Sciatic nerve (tissue), 2 donors: Measurements from ENCODE around the gene KISS1R. TPM values are rescaled to one million over a fixed set of nuclear protein-coding genes. Genes with fewer than 3 reads are reported as not detected.
"Not testable (repeated sequence)": the region's sequence is repeated elsewhere in the genome, so short reads cannot be mapped to it uniquely, and the experiment has no call there.

Experiments
- ATAC-seq: fragments of 200-7000 bp; cut with Tn5 transposase; one replicate; pipeline ENCODE4 v1.9.1; 2020; ENCODE audit warnings: mild to moderate bottlenecking, moderate library complexity
- DNase-seq: peaks from one replicate; pipeline ENCODE4 v3.0.0-alpha.2; 2020; ENCODE audit warnings: low spot score
- intact Hi-C: fragments of 100-400 bp; cut with DNase I; formaldehyde crosslinking; loops from one replicate; pipeline ENCODE4 v1.14.2; 2022
- total RNA-seq: library from RNA; stranded (reverse); fragmentation: NEBNext Ultra II Directional; extraction: Animal tissue kit (Norgen Biotek cat#: 25700); gene quantifications from one replicate; pipeline ENCODE4 v1.2.1, GENCODE V29; 2021
- donor health status: DM: no; HTN: no; CAD: no.
- donor health status: DM: no; HTN: no; CAD: no.

The KISS1R gene
- total RNA-seq, 1 donor from 2014 or later, result not detected

DNA sequence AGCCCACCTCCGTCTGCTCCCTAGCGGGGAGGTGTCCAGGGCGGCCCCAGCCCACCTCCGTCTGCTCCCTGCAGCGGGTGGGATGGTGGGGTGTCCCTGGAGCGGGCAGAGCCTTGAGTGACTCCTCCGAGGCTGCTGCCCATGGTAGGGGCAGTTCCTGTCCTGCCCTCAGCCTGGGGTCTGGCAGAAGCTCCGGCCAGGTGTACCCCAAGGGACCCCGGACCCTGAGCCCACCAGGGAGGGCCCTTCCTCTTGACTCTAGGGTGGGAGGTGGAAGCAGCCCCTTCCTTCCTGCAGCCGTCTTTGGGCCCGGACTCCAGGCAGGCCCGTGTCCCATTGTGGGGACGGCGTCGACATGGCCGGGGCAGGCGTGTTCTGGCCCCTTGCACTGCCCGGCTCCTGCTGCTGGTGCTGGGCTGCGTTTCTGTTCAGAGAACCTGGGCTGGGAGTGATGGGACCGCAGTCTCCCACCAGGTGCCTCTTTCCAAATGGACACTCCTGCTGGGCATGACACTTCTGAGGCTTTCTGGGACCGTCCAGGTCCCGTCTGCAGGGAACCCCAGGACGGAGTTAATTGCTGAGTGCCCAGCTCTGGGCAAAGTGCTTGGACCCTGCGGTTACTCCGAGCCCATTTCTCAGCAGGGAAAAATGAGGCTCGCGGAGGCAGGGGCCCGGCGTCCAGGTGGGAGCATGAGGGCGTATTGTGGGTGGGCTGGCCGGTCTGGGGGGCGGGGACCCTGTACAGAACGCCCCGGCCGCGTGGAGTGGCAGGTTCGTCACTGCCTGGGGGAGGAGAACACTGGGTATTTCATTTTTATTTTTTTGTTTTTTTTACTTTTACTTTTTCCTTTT lies 28.5 kb downstream of the KISS1R start:
- DNase-seq, result no peak
- ATAC-seq, result no peak
- intact Hi-C loops, result no loop called here

DNA sequence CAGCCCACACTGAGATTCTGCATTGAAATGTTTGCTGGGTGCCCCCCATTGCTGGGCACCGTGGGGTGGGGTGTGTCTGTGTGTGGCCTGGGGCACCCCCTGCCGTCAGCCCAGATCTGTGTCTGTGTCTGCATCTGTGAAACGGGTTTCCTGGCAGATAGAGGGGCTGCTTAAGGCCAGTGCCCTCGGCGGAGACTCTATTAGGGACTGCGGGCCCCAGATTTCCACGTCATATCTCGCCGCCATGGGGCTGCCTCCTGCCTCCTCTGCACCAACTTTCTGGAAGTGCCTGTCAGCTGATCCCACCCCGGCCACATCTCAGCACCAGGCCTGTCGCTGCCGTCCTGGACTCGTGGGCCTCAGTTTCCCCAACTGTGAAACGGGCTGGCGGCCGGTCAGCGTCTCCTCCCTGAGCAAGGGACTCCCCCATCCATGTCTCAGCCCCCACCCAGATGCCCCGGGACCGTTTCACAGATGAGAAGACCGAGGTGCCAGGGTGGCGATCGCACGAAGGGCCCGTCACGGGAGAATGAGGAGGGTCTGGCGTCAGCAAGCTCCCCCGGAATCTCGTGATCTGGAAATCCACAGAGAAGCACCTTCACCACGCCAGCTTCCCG lies 30.1 kb downstream of the KISS1R start:
- ATAC-seq (no peak), DNase-seq (no peak)
- intact Hi-C loops, result no loop called here

DNA sequence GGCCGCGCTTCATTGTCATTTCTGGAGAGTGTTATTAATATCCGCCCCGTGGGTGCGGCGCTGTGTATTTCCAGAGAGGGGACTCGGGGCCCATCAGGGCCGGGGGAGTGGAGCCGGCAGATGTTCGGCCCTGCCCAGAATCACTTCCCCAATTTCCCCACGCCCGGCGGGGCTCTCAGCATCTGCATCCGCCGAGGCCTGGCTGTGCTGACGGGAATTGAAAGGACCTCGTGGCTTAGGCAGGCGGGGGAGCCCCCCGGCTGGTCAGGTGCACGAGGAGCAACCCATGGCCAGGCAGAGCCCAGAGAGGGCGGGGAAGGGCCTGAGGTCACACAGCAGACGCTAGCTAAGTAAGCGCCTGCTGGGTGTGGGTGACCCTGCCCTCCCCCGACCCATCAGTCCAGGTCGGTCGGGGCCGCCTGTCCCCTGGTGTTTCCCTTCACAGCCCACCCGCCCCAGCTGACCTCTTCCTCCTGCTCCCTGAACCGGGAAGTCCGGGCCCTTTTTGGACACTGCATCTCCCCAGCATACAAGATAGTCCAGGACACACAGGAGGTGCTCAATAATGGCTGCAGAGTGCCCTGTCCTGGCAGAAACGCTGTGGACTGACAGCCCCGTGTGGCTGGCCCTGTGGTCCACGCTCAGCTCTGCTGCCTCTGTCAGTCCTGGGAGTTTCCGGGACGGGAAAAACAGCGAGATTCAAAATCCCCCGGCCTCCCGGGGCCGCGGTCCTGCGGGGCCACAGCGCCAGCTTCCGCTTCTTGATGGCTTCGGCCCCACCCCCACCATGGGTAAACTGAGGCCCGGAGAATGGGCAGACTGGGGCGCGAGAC lies 30.8 kb downstream of the KISS1R start:
- intact Hi-C loops, result no loop called here
- DNase-seq (peak; percentile 79), ATAC-seq (peak; percentile 71)

DNA sequence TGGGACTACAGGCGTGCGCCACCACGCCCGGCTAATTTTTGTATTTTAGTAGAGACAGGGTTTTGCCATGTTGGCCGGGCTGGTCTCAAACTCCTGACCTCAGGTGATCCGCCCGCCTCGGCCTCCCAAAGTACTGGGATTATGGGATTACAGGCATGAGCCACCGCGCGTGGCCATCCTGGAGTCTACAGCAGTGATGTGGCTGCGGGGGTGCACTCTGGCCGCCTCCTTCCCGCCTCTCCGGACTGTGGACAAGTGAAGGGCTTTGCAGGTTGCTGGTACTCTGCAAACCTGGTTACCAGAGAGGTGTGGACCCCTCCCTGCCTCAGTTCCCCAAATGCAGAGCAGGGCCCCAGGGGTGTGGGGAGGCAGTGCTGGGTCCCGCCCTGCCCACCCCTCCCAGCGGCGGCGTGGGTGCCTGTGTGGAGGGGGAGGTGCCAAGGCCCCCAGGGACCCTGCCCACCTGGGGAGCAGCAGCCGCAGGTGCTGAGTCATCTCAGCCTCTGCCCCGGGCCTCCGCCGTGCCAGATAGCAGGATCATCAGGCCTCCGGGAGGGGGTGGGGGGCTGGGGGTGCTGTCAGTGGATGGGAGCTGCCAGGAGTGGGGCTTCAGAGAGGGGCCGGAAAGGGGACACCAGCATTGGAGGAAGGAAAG lies 31.8 kb downstream of the KISS1R start:
- intact Hi-C loops, result no loop called here
- no peak for ATAC-seq
- no peak for DNase-seq

DNA sequence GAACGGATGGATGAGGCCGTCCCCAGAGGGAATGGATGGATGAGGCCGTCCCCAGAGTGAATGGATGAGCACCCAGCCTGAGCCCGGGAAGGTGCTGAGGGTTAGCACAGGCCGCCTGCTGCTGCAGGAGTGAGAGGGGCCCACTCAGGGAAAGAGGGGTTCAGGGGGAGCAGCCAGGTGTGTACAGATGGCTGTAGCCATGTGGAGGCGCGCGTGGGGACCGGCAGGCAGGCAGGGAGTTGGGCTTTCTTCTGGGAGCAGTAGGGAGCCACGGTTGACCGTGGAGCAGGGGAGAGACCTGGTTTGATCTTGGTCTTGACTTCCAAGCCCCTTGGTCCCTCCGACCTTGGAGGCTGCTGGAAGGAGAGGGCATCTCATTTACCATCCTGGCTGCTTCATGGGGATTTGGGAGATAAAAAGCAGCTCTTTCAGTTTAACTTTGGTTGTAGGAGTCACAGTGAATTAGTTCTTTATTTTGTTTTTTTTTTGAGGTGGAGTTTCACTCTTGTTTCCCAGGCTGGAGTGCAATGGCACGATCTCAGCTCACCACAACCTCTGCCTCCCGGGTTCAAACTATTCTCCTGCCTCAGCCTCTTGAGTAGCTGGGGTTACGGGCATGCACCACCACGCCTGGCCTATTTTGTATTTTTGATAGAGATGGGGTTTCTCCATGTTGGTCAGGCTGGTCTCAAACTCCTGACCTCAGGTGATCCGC lies 33.4 kb downstream of the KISS1R start:
- ATAC-seq, result no peak
- intact Hi-C loops, result no loop called here
- DNase-seq, result no peak

DNA sequence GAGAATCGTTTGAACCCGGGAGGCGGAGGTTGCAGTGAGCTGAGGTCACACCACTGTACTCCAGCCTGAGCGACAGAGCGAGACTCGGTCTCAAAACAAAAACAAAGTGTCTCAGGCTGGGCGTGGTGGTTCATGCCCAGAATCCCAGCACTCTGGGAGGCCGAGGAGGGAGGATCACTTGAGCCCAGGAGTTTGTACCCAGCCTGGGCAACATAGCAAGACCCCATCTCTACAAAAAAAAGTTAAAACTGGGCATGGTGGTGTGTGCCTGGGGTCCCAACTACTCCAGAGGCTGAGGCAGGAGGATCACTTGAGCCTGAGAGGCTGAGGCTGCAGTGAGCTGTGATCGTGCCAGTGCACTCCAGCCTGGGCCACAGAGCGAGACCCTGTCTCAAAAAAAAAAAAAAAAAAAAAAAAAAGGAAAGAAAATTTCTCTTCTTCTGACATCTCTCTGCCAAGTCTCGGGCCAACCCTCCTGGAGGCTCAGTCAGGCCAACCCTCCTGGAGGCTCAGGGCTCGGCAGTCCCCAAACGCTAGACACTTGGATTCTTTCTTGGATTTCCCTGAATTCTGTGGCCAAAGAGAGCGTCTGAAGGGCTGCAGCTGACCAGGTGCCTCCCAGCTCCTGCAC lies 35.0 kb downstream of the KISS1R start:
- ATAC-seq, result no peak
- DNase-seq, result no peak
- intact Hi-C loops, result no loop called here

DNA sequence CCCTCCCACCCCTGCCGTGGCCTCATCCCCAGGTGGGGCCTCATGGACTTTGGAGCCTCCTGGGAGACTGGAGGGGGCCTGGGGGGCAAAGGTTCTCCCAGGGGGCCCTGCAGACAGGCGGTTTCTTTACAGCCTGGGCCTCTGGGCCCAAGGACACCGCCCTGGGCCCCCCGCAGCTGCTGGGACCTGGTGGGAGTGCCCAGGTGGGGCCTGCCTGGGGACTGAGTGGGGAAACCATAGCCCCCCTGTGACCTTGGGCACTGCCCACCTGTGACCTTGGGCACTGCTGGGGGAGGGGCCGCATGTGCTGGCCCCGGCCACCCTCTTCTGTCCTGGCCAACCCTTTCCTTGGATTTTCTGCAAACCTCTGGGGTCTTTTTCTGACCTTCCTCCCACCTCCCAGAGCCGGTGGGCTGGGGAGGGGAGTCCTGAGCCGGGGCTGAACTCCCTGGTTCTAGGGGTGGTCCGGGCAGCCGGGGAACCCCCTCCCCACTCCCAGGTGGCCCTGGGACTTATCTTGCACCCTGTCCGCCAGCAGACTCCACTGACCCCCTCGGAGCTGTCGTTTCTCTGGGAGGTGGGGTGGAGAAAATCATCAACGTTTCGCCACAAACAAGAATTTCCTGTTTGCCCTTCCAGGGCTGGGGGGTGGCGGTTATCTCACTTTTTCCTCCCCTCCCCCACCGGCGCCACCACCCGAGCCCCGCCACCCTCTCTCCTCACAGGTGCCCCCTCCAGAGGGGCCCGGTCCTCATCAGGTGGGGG lies 35.7 kb downstream of the KISS1R start:
- ATAC-seq (no peak), DNase-seq (no peak)
- intact Hi-C loops, result no loop called here

DNA sequence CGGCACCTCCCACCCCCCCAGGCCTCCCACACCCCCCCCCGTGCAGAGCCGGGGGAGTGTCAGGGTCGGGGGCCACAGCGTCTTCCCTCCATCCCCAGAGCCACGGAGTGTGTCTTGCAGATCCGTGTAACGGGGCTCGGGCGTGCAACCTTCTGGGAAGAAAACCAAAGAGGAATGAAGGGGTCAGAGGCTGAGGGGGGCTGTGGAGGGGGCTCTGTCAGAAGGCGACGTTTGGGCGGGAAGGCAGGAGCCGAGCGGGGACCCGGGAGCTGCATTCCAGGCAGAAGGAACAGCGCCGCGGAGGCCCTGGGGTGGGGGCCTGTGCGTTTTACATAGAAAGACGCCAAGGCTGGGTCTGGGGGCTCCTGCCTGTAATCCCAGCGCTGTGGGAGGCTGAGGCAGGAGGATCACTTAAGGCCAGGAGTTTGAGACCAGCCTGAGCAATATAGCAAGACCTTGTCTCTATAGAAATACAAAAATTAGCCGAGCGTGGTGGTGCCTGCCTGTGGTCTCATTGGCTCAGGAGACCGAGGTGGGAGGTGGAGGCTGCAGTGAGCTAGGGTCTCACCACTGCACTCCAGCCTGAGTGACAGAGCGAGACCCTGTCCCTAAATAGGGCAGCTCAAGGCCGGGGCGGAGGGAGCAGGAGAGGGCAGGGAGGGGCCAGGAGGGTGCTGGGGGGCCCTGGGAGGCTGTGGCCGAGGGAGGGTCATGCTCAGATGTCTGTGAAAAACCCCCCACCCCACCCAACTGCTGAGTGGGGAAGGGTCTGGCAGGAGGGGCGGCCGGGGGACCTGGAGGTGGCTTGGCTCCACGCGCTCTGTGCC lies 36.5 kb downstream of the KISS1R start:
- no peak for DNase-seq
- intact Hi-C loops, result no loop called here
- ATAC-seq, result peak; percentile 18

DNA sequence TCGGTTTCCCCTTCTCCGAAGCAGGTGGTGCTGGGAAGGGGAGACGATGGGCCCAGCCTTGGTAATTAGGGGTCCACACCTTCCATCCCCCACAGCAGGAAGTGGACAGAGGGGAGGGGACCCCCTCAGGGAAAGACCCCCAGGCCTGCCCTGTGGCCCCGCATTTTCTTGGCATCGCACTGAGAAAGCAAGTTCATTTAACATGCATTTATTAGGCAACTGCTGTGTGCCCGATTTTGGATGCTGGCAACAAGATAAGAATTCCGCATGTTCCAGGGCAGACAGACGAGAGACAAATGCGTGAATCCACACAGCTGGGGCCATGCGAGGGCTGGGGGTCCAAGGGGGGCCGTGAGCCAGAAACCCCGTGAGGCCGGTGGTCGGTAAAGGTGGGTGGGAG lies 37.1 kb downstream of the KISS1R start:
- no peak for DNase-seq
- ATAC-seq, result no peak
- intact Hi-C loops, result no loop called here

DNA sequence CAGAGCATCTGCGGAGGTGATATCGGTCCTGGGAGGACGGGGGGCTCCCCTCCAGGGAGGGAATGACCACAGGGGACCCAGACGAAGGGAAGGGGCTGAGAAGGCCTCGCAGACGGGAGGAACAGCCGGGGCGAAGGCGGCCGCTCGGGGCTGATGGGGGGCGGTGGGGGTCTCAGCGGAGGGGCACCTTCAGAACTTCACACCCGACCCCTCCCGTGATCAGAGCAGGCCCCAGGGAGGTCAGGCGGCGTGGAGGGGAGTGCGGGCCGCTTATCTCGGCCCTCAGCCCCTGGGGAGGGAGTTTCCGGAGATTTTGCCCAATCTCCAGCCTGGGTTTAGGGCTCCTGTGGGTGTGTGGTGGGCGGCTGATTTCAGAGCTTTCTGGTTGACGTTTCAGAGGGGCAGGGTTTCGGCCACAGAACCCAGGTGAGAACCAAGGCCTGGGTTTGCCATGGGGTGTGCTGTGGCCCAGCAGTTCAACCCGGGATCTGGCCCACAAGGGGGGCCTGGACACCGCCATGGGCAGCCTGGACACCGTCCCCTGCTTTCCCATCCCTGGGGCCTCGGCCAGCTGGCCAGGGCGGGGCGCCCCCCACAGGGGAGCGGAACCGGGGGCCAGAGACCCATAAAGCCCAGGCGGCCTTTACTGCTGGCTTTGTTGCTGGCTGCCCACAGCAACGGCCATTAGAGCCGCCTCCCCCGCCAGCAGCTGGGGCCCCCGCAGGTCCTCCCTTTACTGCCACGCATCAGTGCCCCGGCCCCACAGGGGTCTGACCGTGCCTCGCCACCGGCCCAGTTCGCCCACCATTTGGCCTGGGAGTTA lies 37.8 kb downstream of the KISS1R start:
- DNase-seq, result no peak
- peak; percentile 44 for ATAC-seq
- intact Hi-C loops, result no loop called here

DNA sequence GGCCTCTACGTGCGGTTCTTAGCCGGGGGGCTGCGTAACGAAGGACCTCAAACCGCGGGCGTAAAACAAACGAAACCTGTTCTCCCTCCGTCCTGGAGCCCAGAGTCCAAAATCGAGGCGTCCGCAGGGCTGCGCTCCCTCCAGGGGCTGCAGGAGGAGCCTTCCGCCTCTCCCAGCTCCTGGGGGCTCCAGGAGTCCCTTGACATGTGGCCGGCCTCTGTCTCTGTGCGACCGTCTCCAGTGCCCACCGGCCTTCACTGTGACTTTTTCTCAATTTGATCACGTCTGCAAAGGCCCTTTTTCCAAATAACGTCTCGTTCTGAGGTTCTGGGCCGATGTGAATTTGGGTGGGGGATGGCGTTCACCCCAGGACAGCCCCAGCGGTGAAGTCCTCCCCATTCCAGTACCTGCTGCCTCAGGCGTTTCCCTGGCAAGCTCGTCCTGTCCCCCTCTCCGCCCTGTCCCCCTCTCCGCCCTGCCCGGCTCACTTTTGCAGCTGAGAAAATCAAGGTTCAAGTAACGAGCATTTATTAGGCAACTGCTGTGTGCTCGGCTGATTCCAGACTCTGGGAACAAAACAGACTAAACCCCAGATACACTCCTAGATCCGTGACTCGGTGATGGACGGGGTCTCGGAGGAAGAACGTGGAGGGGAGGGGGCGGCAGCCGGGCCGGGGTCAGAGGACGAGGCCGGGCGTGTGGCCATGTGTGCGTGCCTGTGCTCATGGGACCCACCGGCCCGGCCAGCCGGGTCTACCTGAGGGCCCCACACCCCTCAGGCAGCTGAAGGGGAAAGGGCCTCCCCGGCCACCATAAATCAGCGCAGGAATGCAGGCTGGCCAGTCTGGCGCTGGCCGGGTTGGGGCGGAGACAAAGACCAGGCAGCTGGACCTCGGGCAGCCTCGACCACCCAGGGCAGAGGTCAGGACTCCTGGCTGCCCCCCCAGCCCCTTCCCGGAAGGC lies 39.0 kb downstream of the KISS1R start:
- ATAC-seq (no peak), DNase-seq (no peak)
- intact Hi-C loops, result no loop called here

DNA sequence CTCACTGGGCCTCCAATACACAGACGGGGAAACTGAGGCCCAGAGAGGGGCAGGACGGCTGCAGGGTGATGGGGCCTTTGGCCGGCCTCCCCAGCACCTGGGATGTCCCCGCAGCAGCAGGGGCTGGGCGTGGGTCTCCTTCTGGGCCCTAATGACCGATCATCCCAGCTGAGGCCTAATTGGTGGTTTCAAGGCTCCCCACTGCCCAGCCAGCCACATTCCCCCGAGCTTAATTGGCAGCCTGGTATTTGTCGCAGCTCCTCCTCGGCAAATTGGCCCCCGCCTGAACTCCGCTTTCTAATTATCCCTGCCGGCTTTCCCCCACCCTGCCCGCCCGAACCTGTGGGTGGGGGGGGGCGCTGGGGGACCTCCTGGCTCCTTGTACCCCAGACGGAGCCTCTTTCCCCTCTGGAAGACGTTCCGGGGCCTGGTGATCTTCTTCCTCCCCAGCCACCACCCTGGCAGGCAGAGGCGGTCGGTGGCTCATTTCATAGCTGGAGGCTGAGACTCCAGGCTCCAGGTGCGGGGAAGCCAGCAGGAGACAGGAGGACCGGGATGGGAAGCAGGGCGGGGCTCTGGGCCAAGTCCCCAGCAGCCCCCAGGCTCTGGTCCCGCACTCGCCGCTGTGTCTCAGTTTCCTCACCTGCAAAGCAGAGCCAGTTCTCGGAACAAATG lies 39.8 kb downstream of the KISS1R start:
- ATAC-seq, result no peak
- DNase-seq, result no peak
- intact Hi-C loops, result no loop called here

DNA sequence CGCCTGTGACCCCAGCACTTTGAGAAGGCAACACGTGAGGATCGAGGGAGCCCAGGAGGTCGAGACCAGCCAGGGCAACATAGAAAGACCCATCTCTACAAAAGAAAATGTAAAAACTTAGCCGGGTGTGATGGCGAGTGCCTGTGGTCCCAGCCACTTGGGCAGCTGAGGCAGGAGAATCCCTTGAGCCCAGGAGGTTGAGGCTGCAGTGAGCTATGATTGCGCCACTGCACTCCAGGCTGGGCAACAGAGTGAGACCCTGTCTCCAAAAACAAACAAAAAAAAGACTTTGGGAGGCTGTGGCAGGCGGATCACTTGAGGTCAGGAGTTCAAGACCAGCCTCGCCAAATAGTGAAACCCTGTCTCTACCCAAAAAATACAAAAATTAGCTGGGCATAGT lies 40.4 kb downstream of the KISS1R start:
- ATAC-seq, DNase-seq, intact Hi-C loops: not testable (repeated sequence)
